IPS DF 6.9 (cell line): ENCODE results near the gene GLRA1.

Experiments used
- DNase-seq: peaks from one replicate; pipeline ENCODE4 v3.0.0-alpha.2; 2013; ENCODE audit warnings: low read depth, low spot score
- H3K27ac ChIP-seq: one replicate; pipeline ENCODE4 v1.5.1; 2013; ENCODE audit warnings: low read length, control low read depth
- H3K27me3 ChIP-seq: 2 replicates; pipeline ENCODE4 v1.6.1; 2013; ENCODE audit warnings: mild to moderate bottlenecking, low read length; ENCODE audit not compliant: control insufficient read depth, insufficient read depth
- H3K36me3 ChIP-seq: 2 replicates; pipeline ENCODE4 v1.6.1; 2013; ENCODE audit warnings: low read length; ENCODE audit not compliant: control insufficient read depth, insufficient read depth
- H3K4me1 ChIP-seq: 2 replicates; pipeline ENCODE4 v1.6.1; 2013; ENCODE audit warnings: low read length; ENCODE audit not compliant: control insufficient read depth, insufficient read depth
- H3K4me3 ChIP-seq: 2 replicates; pipeline ENCODE4 v1.5.1; 2013; ENCODE audit warnings: mild to moderate bottlenecking, low read length
- H3K9me3 ChIP-seq: 2 replicates; pipeline ENCODE4 v1.6.1; 2013; ENCODE audit warnings: low read length, inconsistent platforms; ENCODE audit not compliant: control insufficient read depth, insufficient read depth
- WGBS: extraction: QIAGEN DNeasy Blood & Tissue Kit; methylation state at CpG from one replicate; pipeline ENCODE4 v1.1.7; 2013; ENCODE audit warnings: mixed read lengths, missing lambda C conversion rate; ENCODE audit not compliant: insufficient read length, insufficient coverage; 5-methylcytosine and 5-hydroxymethylcytosine counted together

Gene GLRA1

GRCh38 chr5:151924564-151925301 lies at the start of gene GLRA1:
Gene GLRA1 (minus strand): TSS chr5:151924851. CDS start chr5:151924549, 302 bp downstream.
- H3K4me3 ChIP-seq = no peak within 1 kb of the TSS
- H3K4me1 ChIP-seq = no peaks in the 10 kb centered on the region; the same call in 1 of the 2 replicates
- WGBS = no CpG with 5 or more reads among the region's 44 CpGs
- H3K36me3 ChIP-seq = no peaks in the 10 kb centered on the region
- no peaks in the 10 kb centered on the region for H3K27me3 ChIP-seq
- H3K27ac ChIP-seq = no peak within 1 kb of the TSS
- DNase-seq = peak; percentile 57
- H3K9me3 ChIP-seq = no peaks in the 10 kb centered on the region

- Histone ChIP-seq H3K27me3 (no peaks in the 10 kb centered on the region), H3K9me3 (no peaks in the 10 kb centered on the region), H3K36me3 (no peaks in the 10 kb centered on the region), H3K27ac (no peak overlapping the region), H3K4me1 (no peaks in the 10 kb centered on the region), H3K4me3 (no peak overlapping the region)
- no peak for DNase-seq
Observed at GRCh38 chr5:151970885-151971284, 46.2 kb upstream of the GLRA1 start.

GRCh38 chr5:151967865-151968264 lies 43.2 kb upstream of the GLRA1 start:
- no peak for DNase-seq
- H3K9me3 ChIP-seq = no peaks in the 10 kb centered on the region
- no peak overlapping the region for H3K4me3 ChIP-seq
- H3K36me3 ChIP-seq = no peaks in the 10 kb centered on the region
- H3K27me3 ChIP-seq = no peaks in the 10 kb centered on the region
- no peak overlapping the region for H3K27ac ChIP-seq
- WGBS = no CpG with 5 or more reads among the region's 6 CpGs
- H3K4me1 ChIP-seq = no peaks in the 10 kb centered on the region

- Histone ChIP-seq H3K4me3 (no peak overlapping the region), H3K4me1 (no peaks in the 10 kb centered on the region; the same call in 1 of the 2 replicates), H3K36me3 (no peaks in the 10 kb centered on the region), H3K27ac (no peak overlapping the region), H3K9me3 (no peaks in the 10 kb centered on the region), H3K27me3 (no peaks in the 10 kb centered on the region)
- WGBS = no CpG with 5 or more reads among the region's 1 CpG
- DNase-seq = no peak
Observed at GRCh38 chr5:151966046-151966445, 41.4 kb upstream of the GLRA1 start.

GRCh38 chr5:151964471-151964870 lies 39.8 kb upstream of the GLRA1 start:
- no peaks in the 10 kb centered on the region for H3K9me3 ChIP-seq
- WGBS = no CpG with 5 or more reads among the region's 4 CpGs
- H3K27ac ChIP-seq = no peak overlapping the region
- no peaks in the 10 kb centered on the region for H3K36me3 ChIP-seq
- no peak overlapping the region for H3K4me3 ChIP-seq
- H3K4me1 ChIP-seq = no peaks in the 10 kb centered on the region; the same call in 1 of the 2 replicates
- H3K27me3 ChIP-seq = no peaks in the 10 kb centered on the region
- DNase-seq = no peak

GRCh38 chr5:151961557-151961956 lies 36.9 kb upstream of the GLRA1 start:
- H3K9me3 ChIP-seq = no peaks in the 10 kb centered on the region
- H3K4me1 ChIP-seq = no peaks in the 10 kb centered on the region; the same call in 1 of the 2 replicates
- no peaks in the 10 kb centered on the region for H3K27me3 ChIP-seq
- no peak overlapping the region for H3K27ac ChIP-seq
- no peaks in the 10 kb centered on the region for H3K36me3 ChIP-seq
- DNase-seq = no peak
- no peak overlapping the region for H3K4me3 ChIP-seq
- WGBS = no CpG with 5 or more reads among the region's 2 CpGs

- Histone ChIP-seq H3K4me3 (no peak overlapping the region), H3K9me3 (no peaks in the 10 kb centered on the region), H3K27me3 (no peaks in the 10 kb centered on the region), H3K27ac (no peak overlapping the region), H3K4me1 (no peaks in the 10 kb centered on the region; the same call in 1 of the 2 replicates), H3K36me3 (no peaks in the 10 kb centered on the region)
- no CpG with 5 or more reads among the region's 3 CpGs for WGBS
- no peak for DNase-seq
Observed at GRCh38 chr5:151958111-151958510, 33.5 kb upstream of the GLRA1 start.

- Histone ChIP-seq H3K27ac (no peak overlapping the region), H3K4me1 (no peaks in the 10 kb centered on the region; the same call in 1 of the 2 replicates), H3K36me3 (no peaks in the 10 kb centered on the region), H3K4me3 (no peak overlapping the region), H3K27me3 (no peaks in the 10 kb centered on the region), H3K9me3 (no peaks in the 10 kb centered on the region)
- WGBS = no CpG with 5 or more reads among the region's 3 CpGs
- DNase-seq = no peak
Observed at GRCh38 chr5:151956725-151957124, 32.1 kb upstream of the GLRA1 start.

GRCh38 chr5:151954255-151954654 lies 29.6 kb upstream of the GLRA1 start:
- H3K4me3 ChIP-seq = no peak overlapping the region
- DNase-seq = no peak
- H3K27me3 ChIP-seq = no peaks in the 10 kb centered on the region
- H3K27ac ChIP-seq = no peak overlapping the region
- no peaks in the 10 kb centered on the region for H3K9me3 ChIP-seq
- H3K4me1 ChIP-seq = no peaks in the 10 kb centered on the region
- WGBS = no CpG with 5 or more reads among the region's 4 CpGs
- no peaks in the 10 kb centered on the region for H3K36me3 ChIP-seq

GRCh38 chr5:151953833-151954232 lies 29.2 kb upstream of the GLRA1 start:
- no peak overlapping the region for H3K4me3 ChIP-seq
- WGBS = no CpG with 5 or more reads among the region's 1 CpG
- no peaks in the 10 kb centered on the region for H3K4me1 ChIP-seq
- H3K27ac ChIP-seq = no peak overlapping the region
- no peaks in the 10 kb centered on the region for H3K27me3 ChIP-seq
- no peaks in the 10 kb centered on the region for H3K9me3 ChIP-seq
- no peaks in the 10 kb centered on the region for H3K36me3 ChIP-seq
- DNase-seq = no peak

GRCh38 chr5:151952238-151952637 lies 27.6 kb upstream of the GLRA1 start:
- H3K36me3 ChIP-seq = no peaks in the 10 kb centered on the region
- no peak for DNase-seq
- no peaks in the 10 kb centered on the region for H3K9me3 ChIP-seq
- WGBS = no CpG with 5 or more reads among the region's 2 CpGs
- no peak overlapping the region for H3K4me3 ChIP-seq
- no peaks in the 10 kb centered on the region; the same call in 1 of the 2 replicates for H3K27me3 ChIP-seq
- no peaks in the 10 kb centered on the region for H3K4me1 ChIP-seq
- H3K27ac ChIP-seq = no peak overlapping the region
